Natural killer cell (primary cell): ENCODE results near the gene DHRS7. TPM values are rescaled to one million over a fixed set of nuclear protein-coding genes. Genes with fewer than 3 reads are reported as not detected.

Experiments used
- ATAC-seq, 3 donors: fragments of 150-1000 bp in 2 of 3; fragments of 200-7000 bp in 1 of 3; cut with Tn5 transposase; 1 replicate in 1 of 3; 2 replicates in 2 of 3; pipeline ENCODE4 v1.10.0; 2021; ENCODE audit warnings: mild to moderate bottlenecking in 2 of 3, moderate library complexity in 2 of 3
- DNase-seq, 2 donors: peaks; one replicate each; pipeline versions ENCODE4 v3.0.0 to v3.0.0-alpha.2; 2013 to 2021; ENCODE audit warnings: mixed read lengths in 1 of 2
- H3K27ac ChIP-seq: one replicate; pipeline ENCODE4 v1.5.1; 2013; ENCODE audit warnings: mild to moderate bottlenecking, low read length
- H3K27me3 ChIP-seq: one replicate; pipeline ENCODE4 v1.6.1; 2013; ENCODE audit warnings: low read length; ENCODE audit not compliant: control insufficient read depth, insufficient read depth
- H3K36me3 ChIP-seq: one replicate; pipeline ENCODE4 v1.6.1; 2013; ENCODE audit warnings: low read length; ENCODE audit not compliant: control insufficient read depth, insufficient read depth
- H3K4me1 ChIP-seq: one replicate; pipeline ENCODE4 v1.6.1; 2013; ENCODE audit warnings: low read length; ENCODE audit not compliant: control insufficient read depth, insufficient read depth
- H3K4me3 ChIP-seq: one replicate; pipeline ENCODE4 v1.5.1; 2013; ENCODE audit warnings: low read length
- H3K9me3 ChIP-seq: one replicate; pipeline ENCODE4 v1.6.1; 2013; ENCODE audit warnings: low read length; ENCODE audit not compliant: control insufficient read depth, insufficient read depth
- H3K27ac Mint-ChIP-seq, 2 donors: one replicate each; pipeline ENCODE4 v1.8.0; 2022; ENCODE audit warnings: mild to moderate bottlenecking in 2 of 2, mixed read lengths in 2 of 2, moderate library complexity in 1 of 2
- H3K27me3 Mint-ChIP-seq, 2 donors: one replicate each; pipeline ENCODE4 v1.8.0; 2022; ENCODE audit warnings: low read depth in 2 of 2, mixed read lengths in 2 of 2
- H3K36me3 Mint-ChIP-seq: one replicate; pipeline ENCODE4 v1.8.0; 2022; ENCODE audit warnings: mixed read lengths
- H3K4me1 Mint-ChIP-seq, 2 donors: one replicate each; pipeline ENCODE4 v1.8.0; 2022; ENCODE audit warnings: mixed read lengths in 2 of 2
- H3K4me3 Mint-ChIP-seq: one replicate; pipeline ENCODE4 v1.8.0; 2022; ENCODE audit warnings: mild to moderate bottlenecking, moderate library complexity, mixed read lengths
- H3K9me3 Mint-ChIP-seq, 2 donors: one replicate each; pipeline ENCODE4 v1.8.0; 2022; ENCODE audit warnings: mixed read lengths in 2 of 2
- CTCF ChIP-seq: fragments of 200-600 bp; IDR thresholded peaks from one replicate; pipeline ENCODE4 v1.8.0; 2022; ENCODE audit warnings: antibody characterized with exemption
- WGBS: methylation state at CpG from one replicate; pipeline ENCODE4 v1.1.7; 2013; ENCODE audit warnings: missing lambda C conversion rate; ENCODE audit not compliant: insufficient coverage; 5-methylcytosine and 5-hydroxymethylcytosine counted together
- intact Hi-C: fragments of 100-400 bp; cut with micrococcal nuclease; formaldehyde crosslinking; loops from one replicate; pipeline ENCODE4 v1.14.2; 2022
- total RNA-seq, 4 donors: library from RNA; stranded (reverse); fragments of 120-200 nt in 1 of 4; gene quantifications; one replicate each; pipeline versions ENCODE4 v1.2.3 to v1.2.4, GENCODE V29; 2013 to 2022

DHRS7 gene
- total RNA-seq, 3 donors from 2014 or later (not counting 1 experiment from before 2014, with no cell fraction given), result 115 to 139 (median 126) TPM

GRCh38 chr14:60204104-60204842 is 39.1 kb upstream of the DHRS7 start:
- no peak for TF ChIP-seq CTCF
- peaks cover 8% of the 10 kb centered on the region for H3K36me3 Mint-ChIP-seq
- H3K4me1 Mint-ChIP-seq, result no peaks in the 10 kb centered on the region
- no peak for DNase-seq
- H3K9me3 ChIP-seq, result peaks cover 3% of the 10 kb centered on the region
- no peak overlapping the region for H3K27ac ChIP-seq
- H3K4me3 ChIP-seq, result no peak overlapping the region
- no peaks in the 10 kb centered on the region for H3K36me3 ChIP-seq
- WGBS, result 70% methylated on average over 6 of the region's 8 CpGs
- no peak overlapping the region for H3K27ac Mint-ChIP-seq
- H3K4me3 Mint-ChIP-seq, result no peak overlapping the region
- no peaks in the 10 kb centered on the region for H3K27me3 ChIP-seq
- intact Hi-C loops, result no loop called here
- peaks cover 34 to 55% of the 10 kb centered on the region in 2 donors for H3K27me3 Mint-ChIP-seq
- no peak for ATAC-seq
- no peaks in the 10 kb centered on the region for H3K4me1 ChIP-seq
- H3K9me3 Mint-ChIP-seq, result peaks cover 0 to 5% of the 10 kb centered on the region in 2 donors

GRCh38 chr14:60199321-60199720 is 34.1 kb upstream of the DHRS7 start:
- intact Hi-C loops, result loop anchor here (5.0 kb wide), 1 partner anchor 363 kb away; no protein-coding TSS in a partner anchor
- Mint-ChIP-seq H3K4me1 (no peaks in the 10 kb centered on the region), H3K27ac (no peak overlapping the region), H3K27me3 (peaks cover 13 to 30% of the 10 kb centered on the region in 2 donors), H3K9me3 (peaks cover 3 to 7% of the 10 kb centered on the region in 2 donors), H3K36me3 (peaks cover 14% of the 10 kb centered on the region), H3K4me3 (no peak overlapping the region)
- ATAC-seq (no peak), DNase-seq (no peak)
- H3K27ac ChIP-seq, result no peak overlapping the region
- H3K4me1 ChIP-seq, result no peaks in the 10 kb centered on the region
- no peak overlapping the region for H3K4me3 ChIP-seq
- no peak for TF ChIP-seq CTCF
- peaks cover 3% of the 10 kb centered on the region for H3K9me3 ChIP-seq
- no peaks in the 10 kb centered on the region for H3K27me3 ChIP-seq
- no peaks in the 10 kb centered on the region for H3K36me3 ChIP-seq

GRCh38 chr14:60197629-60198303 is 32.6 kb upstream of the DHRS7 start:
- intact Hi-C loops, result loop anchor here (5.0 kb wide), 1 partner anchor 365 kb away; no protein-coding TSS in a partner anchor
- H3K27me3 Mint-ChIP-seq, result peaks cover 10 to 32% of the 10 kb centered on the region in 2 donors
- no peak overlapping the region for H3K27ac Mint-ChIP-seq
- Histone ChIP-seq H3K27me3 (no peaks in the 10 kb centered on the region), H3K4me3 (no peak overlapping the region), H3K9me3 (peaks cover 3% of the 10 kb centered on the region), H3K27ac (no peak overlapping the region), H3K4me1 (no peaks in the 10 kb centered on the region), H3K36me3 (no peaks in the 10 kb centered on the region)
- no peak for ATAC-seq
- no peaks in the 10 kb centered on the region for H3K4me1 Mint-ChIP-seq
- H3K9me3 Mint-ChIP-seq, result peaks cover 3 to 7% of the 10 kb centered on the region in 2 donors
- no peak overlapping the region for H3K4me3 Mint-ChIP-seq
- TF ChIP-seq CTCF, result no peak
- peaks cover 14% of the 10 kb centered on the region for H3K36me3 Mint-ChIP-seq
- DNase-seq, result no peak
- WGBS, result 79% methylated on average over 1 of the region's 1 CpG
